Measurements from ENCODE around the gene CCL5. TPM values are rescaled to one million over a fixed set of nuclear protein-coding genes. Genes with fewer than 3 reads are reported as not detected.

CCL5 gene
- total RNA-seq, 1 experiment from 2014 or later: 0.17 TPM

DNA sequence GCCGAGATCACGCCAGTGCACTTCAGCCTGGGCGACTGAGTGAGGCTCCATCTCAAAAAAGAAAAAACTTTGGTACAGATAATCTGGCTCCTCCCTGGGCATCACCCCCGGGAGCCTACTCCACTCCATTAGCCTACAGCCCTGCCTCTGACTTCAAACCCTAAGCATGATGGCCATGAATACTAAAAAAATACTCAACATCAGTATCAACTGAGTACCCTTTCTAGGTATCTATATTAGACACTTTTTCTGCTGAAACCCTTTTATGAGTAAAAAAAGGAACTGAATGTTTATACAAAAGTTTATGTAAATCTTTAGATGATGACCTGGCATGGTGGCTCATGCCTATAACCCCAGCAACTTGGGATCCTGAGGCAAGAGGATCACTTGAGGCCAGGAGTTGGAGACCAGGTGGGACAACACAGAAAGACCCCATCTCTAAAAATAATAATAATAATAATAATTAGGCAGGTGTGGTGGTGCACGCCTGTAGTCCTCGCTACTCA is 43.5 kb upstream of the CCL5 start (continued):
- no peak for TF ChIP-seq NFATC4 (CRISPR knock-in tag; IDR thresholded peaks at IDR 0.05)

GRCh38 chr17:35920229-35920628 is 40.1 kb upstream of the CCL5 start:
- TF ChIP-seq GRHL2 (CRISPR knock-in tag; IDR thresholded peaks at IDR 0.05; ENCODE audit: insufficient replicate concordance, severe bottlenecking) (no peak), GTF2I (CRISPR knock-in tag; conservative IDR thresholded peaks at IDR 0.05) (no peak), SMAD4 (CRISPR knock-in tag; IDR thresholded peaks at IDR 0.05) (no peak), ZBTB21 (CRISPR knock-in tag; IDR thresholded peaks at IDR 0.05; ENCODE audit: borderline replicate concordance) (no peak), PRDM15 (CRISPR knock-in tag; IDR thresholded peaks at IDR 0.05) (no peak), CTCF (IDR thresholded peaks at IDR 0.05) (no peak), E2F1 (CRISPR knock-in tag; IDR thresholded peaks at IDR 0.05) (no peak), USF2 (CRISPR knock-in tag; IDR thresholded peaks at IDR 0.05) (no peak), TP53 (CRISPR knock-in tag; IDR thresholded peaks at IDR 0.05) (no peak), ZNF396 (CRISPR knock-in tag; IDR thresholded peaks at IDR 0.05; ENCODE audit: borderline replicate concordance) (no peak), FOXK1 (CRISPR knock-in tag; IDR thresholded peaks at IDR 0.05) (no peak), TCF7 (CRISPR knock-in tag; IDR thresholded peaks at IDR 0.05; ENCODE audit: low read depth) (no peak), KAT7 (CRISPR knock-in tag; IDR thresholded peaks at IDR 0.05; ENCODE audit: borderline replicate concordance) (no peak), ZNF121 (CRISPR knock-in tag; IDR thresholded peaks at IDR 0.05) (no peak), NFE2L1 (CRISPR knock-in tag; IDR thresholded peaks at IDR 0.05) (no peak)
- TF ChIP-seq, protein P1, sequence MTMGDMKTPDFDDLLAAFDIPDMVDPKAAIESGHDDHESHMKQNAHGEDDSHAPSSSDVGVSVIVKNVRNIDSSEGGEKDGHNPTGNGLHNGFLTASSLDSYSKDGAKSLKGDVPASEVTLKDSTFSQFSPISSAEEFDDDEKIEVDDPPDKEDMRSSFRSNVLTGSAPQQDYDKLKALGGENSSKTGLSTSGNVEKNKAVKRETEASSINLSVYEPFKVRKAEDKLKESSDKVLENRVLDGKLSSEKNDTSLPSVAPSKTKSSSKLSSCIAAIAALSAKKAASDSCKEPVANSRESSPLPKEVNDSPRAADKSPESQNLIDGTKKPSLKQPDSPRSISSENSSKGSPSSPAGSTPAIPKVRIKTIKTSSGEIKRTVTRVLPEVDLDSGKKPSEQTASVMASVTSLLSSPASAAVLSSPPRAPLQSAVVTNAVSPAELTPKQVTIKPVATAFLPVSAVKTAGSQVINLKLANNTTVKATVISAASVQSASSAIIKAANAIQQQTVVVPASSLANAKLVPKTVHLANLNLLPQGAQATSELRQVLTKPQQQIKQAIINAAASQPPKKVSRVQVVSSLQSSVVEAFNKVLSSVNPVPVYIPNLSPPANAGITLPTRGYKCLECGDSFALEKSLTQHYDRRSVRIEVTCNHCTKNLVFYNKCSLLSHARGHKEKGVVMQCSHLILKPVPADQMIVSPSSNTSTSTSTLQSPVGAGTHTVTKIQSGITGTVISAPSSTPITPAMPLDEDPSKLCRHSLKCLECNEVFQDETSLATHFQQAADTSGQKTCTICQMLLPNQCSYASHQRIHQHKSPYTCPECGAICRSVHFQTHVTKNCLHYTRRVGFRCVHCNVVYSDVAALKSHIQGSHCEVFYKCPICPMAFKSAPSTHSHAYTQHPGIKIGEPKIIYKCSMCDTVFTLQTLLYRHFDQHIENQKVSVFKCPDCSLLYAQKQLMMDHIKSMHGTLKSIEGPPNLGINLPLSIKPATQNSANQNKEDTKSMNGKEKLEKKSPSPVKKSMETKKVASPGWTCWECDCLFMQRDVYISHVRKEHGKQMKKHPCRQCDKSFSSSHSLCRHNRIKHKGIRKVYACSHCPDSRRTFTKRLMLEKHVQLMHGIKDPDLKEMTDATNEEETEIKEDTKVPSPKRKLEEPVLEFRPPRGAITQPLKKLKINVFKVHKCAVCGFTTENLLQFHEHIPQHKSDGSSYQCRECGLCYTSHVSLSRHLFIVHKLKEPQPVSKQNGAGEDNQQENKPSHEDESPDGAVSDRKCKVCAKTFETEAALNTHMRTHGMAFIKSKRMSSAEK (CRISPR knock-in tag; IDR thresholded peaks at IDR 0.05; ENCODE audit: borderline replicate concordance): no peak
- TF ChIP-seq, protein P2, sequence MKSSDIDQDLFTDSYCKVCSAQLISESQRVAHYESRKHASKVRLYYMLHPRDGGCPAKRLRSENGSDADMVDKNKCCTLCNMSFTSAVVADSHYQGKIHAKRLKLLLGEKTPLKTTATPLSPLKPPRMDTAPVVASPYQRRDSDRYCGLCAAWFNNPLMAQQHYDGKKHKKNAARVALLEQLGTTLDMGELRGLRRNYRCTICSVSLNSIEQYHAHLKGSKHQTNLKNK (CRISPR knock-in tag; IDR thresholded peaks at IDR 0.05): no peak
- TF ChIP-seq, protein P3, sequence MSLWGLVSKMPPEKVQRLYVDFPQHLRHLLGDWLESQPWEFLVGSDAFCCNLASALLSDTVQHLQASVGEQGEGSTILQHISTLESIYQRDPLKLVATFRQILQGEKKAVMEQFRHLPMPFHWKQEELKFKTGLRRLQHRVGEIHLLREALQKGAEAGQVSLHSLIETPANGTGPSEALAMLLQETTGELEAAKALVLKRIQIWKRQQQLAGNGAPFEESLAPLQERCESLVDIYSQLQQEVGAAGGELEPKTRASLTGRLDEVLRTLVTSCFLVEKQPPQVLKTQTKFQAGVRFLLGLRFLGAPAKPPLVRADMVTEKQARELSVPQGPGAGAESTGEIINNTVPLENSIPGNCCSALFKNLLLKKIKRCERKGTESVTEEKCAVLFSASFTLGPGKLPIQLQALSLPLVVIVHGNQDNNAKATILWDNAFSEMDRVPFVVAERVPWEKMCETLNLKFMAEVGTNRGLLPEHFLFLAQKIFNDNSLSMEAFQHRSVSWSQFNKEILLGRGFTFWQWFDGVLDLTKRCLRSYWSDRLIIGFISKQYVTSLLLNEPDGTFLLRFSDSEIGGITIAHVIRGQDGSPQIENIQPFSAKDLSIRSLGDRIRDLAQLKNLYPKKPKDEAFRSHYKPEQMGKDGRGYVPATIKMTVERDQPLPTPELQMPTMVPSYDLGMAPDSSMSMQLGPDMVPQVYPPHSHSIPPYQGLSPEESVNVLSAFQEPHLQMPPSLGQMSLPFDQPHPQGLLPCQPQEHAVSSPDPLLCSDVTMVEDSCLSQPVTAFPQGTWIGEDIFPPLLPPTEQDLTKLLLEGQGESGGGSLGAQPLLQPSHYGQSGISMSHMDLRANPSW (CRISPR knock-in tag; conservative IDR thresholded peaks at IDR 0.05; ENCODE audit: low read depth): no peak
- Mint-ChIP-seq H3K27me3 (ENCODE audit: low read depth) (peaks cover under 1% of the 10 kb centered on the region; the same call in 1 of the 2 replicates), H3K4me3 (no peak overlapping the region), H3K27ac (no peak overlapping the region), H3K4me1 (0 out of 2 replicates have a peak, but pooled peaks cover 3% of the 10 kb centered on the region), H3K9me3 (peaks cover 22% of the 10 kb centered on the region), H3K36me3 (peaks cover 13% of the 10 kb centered on the region)
- ATAC-seq (no peak), DNase-seq (ENCODE audit: low spot score) (no peak)
- CTCF ChIA-PET: interaction anchor here (0.7 kb wide), 1 partner anchor 908 kb away, joined by 3 read pairs; no protein-coding TSS in a partner anchor
- POLR2A ChIA-PET: no interaction called here
